ENCODE measurements around the gene RHBDF1. TPM values are rescaled to one million over a fixed set of nuclear protein-coding genes. Genes with fewer than 3 reads are reported as not detected.

Gene RHBDF1
- total and polyA plus RNA-seq, 7 donors: 9.0 to 24.8 (median 18.3) TPM

GRCh38 chr16:119295-119694 lies 46.9 kb upstream of the RHBDF1 start:
- no peaks in the 10 kb centered on the region for H3K4me1 ChIP-seq
- intact Hi-C loops (cut with DNase I): loop anchor here in 1 of 2 donors (5.0 kb wide), 1 partner anchor 238 kb away; no protein-coding TSS in a partner anchor
- ATAC-seq: no peak
- no peak overlapping the region for H3K27ac ChIP-seq
- DNase-seq: peak in 1 of 2 donors; percentile 14
- no peak overlapping the region for H3K4me3 ChIP-seq
- no peaks in the 10 kb centered on the region for H3K27me3 ChIP-seq (ENCODE audit: insufficient read depth in 3 of 3, low read length in 2 of 3)
- peaks cover 0 to 48% of the 10 kb centered on the region in 2 donors for H3K36me3 ChIP-seq (ENCODE audit: insufficient read depth in 1 of 2, low read depth in 1 of 2)
- no peak for TF ChIP-seq CTCF (IDR thresholded peaks at IDR 0.05)
- no peaks in the 10 kb centered on the region for H3K9me3 ChIP-seq
- WGBS, 3 donors: 87 to 93% (median 91%) methylated on average over 5 of the region's 5 CpGs

- Histone ChIP-seq H3K36me3 (ENCODE audit: insufficient read depth in 1 of 2, low read depth in 1 of 2) (peaks cover 0 to 52% of the 10 kb centered on the region in 2 donors), H3K27ac (no peak overlapping the region), H3K27me3 (ENCODE audit: insufficient read depth in 3 of 3, low read length in 2 of 3) (no peaks in the 10 kb centered on the region), H3K4me3 (no peak overlapping the region), H3K9me3 (no peaks in the 10 kb centered on the region), H3K4me1 (no peaks in the 10 kb centered on the region)
- ATAC-seq: no peak
- 93 to 100% (median 98%) methylated on average over 2 of the region's 2 CpGs for WGBS, 3 donors
- TF ChIP-seq CTCF (IDR thresholded peaks at IDR 0.05): no peak
- intact Hi-C loops (cut with DNase I): loop anchor here in 1 of 2 donors (5.0 kb wide), 1 partner anchor 238 kb away; no protein-coding TSS in a partner anchor
- DNase-seq: peak in 1 of 2 donors; percentile 28
These were observed 46.4 kb upstream of the RHBDF1 start for GRCh38 chr16:118857-119256.

GRCh38 chr16:117379-118365 lies 45.2 kb upstream of the RHBDF1 start:
- ATAC-seq (peak; percentile 47 to 76 (median 66)), DNase-seq (peak; percentile 42 to 69)
- peak; percentile 50 for TF ChIP-seq CTCF (IDR thresholded peaks at IDR 0.05)

GRCh38 chr16:116015-116414 lies 43.6 kb upstream of the RHBDF1 start:
- TF ChIP-seq CTCF (IDR thresholded peaks at IDR 0.05): no peak
- Histone ChIP-seq H3K4me3 (no peak overlapping the region), H3K27ac (no peak overlapping the region), H3K27me3 (ENCODE audit: insufficient read depth in 3 of 3, low read length in 2 of 3) (no peaks in the 10 kb centered on the region), H3K4me1 (no peaks in the 10 kb centered on the region), H3K36me3 (ENCODE audit: insufficient read depth in 1 of 2, low read depth in 1 of 2) (peaks cover 0 to 62% of the 10 kb centered on the region in 2 donors), H3K9me3 (no peaks in the 10 kb centered on the region)
- WGBS, 3 donors: 70 to 75% (median 71%) methylated on average over 7 of the region's 7 CpGs
- ATAC-seq (no peak), DNase-seq (peak in 1 of 2 donors; percentile 1)
- intact Hi-C loops (cut with DNase I): loop anchor here in 1 of 2 donors (5.0 kb wide), 1 partner anchor 241 kb away; no protein-coding TSS in a partner anchor

More at GRCh38 chr16:117379-118365, 45.2 kb upstream of the RHBDF1 start:
- no peaks in the 10 kb centered on the region for H3K27me3 ChIP-seq (ENCODE audit: insufficient read depth in 3 of 3, low read length in 2 of 3)
- no peak overlapping the region for H3K27ac ChIP-seq
- no peak overlapping the region for H3K4me3 ChIP-seq
- WGBS, 3 donors: 63 to 73% (median 70%) methylated on average over 18 to 19 of the region's 19 CpGs
- intact Hi-C loops (cut with DNase I): loop anchor here in 1 of 2 donors (5.0 kb wide), 1 partner anchor 240 kb away; no protein-coding TSS in a partner anchor
- peaks cover 0 to 50% of the 10 kb centered on the region in 2 donors for H3K36me3 ChIP-seq (ENCODE audit: insufficient read depth in 1 of 2, low read depth in 1 of 2)
- H3K4me1 ChIP-seq: no peaks in the 10 kb centered on the region
- H3K9me3 ChIP-seq: no peaks in the 10 kb centered on the region

All from psoas muscle (tissue), 8 donors.